ENCODE results near the gene PREX1.

The PREX1 gene

GRCh38 chr20:48681873-48682426 lies 145.8 kb downstream of the PREX1 start:
- Mint-ChIP-seq H3K36me3 (peaks cover 33% of the 10 kb centered on the region), H3K4me1 (peaks cover 10% of the 10 kb centered on the region), H3K27me3 (no peaks in the 10 kb centered on the region), H3K9me3 (no peaks in the 10 kb centered on the region), H3K4me3 (no peak overlapping the region), H3K27ac (no peak overlapping the region)
- ATAC-seq (ENCODE audit: low read depth) (no peak), DNase-seq (ENCODE audit: low spot score in 2 of 2) (no peak)

- DNase-seq (ENCODE audit: low spot score in 2 of 2): no peak
- no peak overlapping the region for H3K4me3 Mint-ChIP-seq
- H3K9me3 Mint-ChIP-seq: no peaks in the 10 kb centered on the region
- H3K36me3 Mint-ChIP-seq: peaks cover 31% of the 10 kb centered on the region
- H3K27me3 Mint-ChIP-seq: no peaks in the 10 kb centered on the region
- no peak for ATAC-seq (ENCODE audit: low read depth)
- no peak overlapping the region for H3K27ac Mint-ChIP-seq
- H3K4me1 Mint-ChIP-seq: peaks cover 9% of the 10 kb centered on the region
Measured at GRCh38 chr20:48681201-48681872, 146.5 kb downstream of the PREX1 start.

- H3K4me3 Mint-ChIP-seq: no peak overlapping the region
Measured at GRCh38 chr20:48680650-48681049, 147.1 kb downstream of the PREX1 start.

GRCh38 chr20:48679599-48679998 lies 148.2 kb downstream of the PREX1 start:
- Mint-ChIP-seq H3K9me3 (no peaks in the 10 kb centered on the region), H3K36me3 (peaks cover 33% of the 10 kb centered on the region), H3K27me3 (no peaks in the 10 kb centered on the region), H3K27ac (no peak overlapping the region), H3K4me3 (no peak overlapping the region), H3K4me1 (peaks cover 4% of the 10 kb centered on the region)
- DNase-seq (ENCODE audit: low spot score in 2 of 2) (peak in 1 of 2 donors; percentile 20), ATAC-seq (ENCODE audit: low read depth) (peak; percentile 60)

More at GRCh38 chr20:48680650-48681049, 147.1 kb downstream of the PREX1 start:
- ATAC-seq (ENCODE audit: low read depth) (no peak), DNase-seq (ENCODE audit: low spot score in 2 of 2) (no peak)
- no peaks in the 10 kb centered on the region for H3K9me3 Mint-ChIP-seq
- no peaks in the 10 kb centered on the region for H3K27me3 Mint-ChIP-seq
- no peak overlapping the region for H3K27ac Mint-ChIP-seq
- peaks cover 34% of the 10 kb centered on the region for H3K36me3 Mint-ChIP-seq
- peaks cover 9% of the 10 kb centered on the region for H3K4me1 Mint-ChIP-seq

- DNase-seq (ENCODE audit: low spot score in 2 of 2): no peak
- H3K36me3 Mint-ChIP-seq: peaks cover 30% of the 10 kb centered on the region
- peaks cover 2% of the 10 kb centered on the region for H3K4me1 Mint-ChIP-seq
Measured at GRCh38 chr20:48679011-48679410, 148.8 kb downstream of the PREX1 start.

GRCh38 chr20:48678421-48678820 lies 149.4 kb downstream of the PREX1 start:
- no peaks in the 10 kb centered on the region for H3K9me3 Mint-ChIP-seq
- ATAC-seq (ENCODE audit: low read depth) (no peak), DNase-seq (ENCODE audit: low spot score in 2 of 2) (no peak)
- no peaks in the 10 kb centered on the region for H3K27me3 Mint-ChIP-seq
- no peak overlapping the region for H3K27ac Mint-ChIP-seq
- peaks cover 2% of the 10 kb centered on the region for H3K4me1 Mint-ChIP-seq
- H3K36me3 Mint-ChIP-seq: peaks cover 34% of the 10 kb centered on the region
- H3K4me3 Mint-ChIP-seq: no peak overlapping the region

More at GRCh38 chr20:48679011-48679410, 148.8 kb downstream of the PREX1 start:
- no peaks in the 10 kb centered on the region for H3K9me3 Mint-ChIP-seq
- no peaks in the 10 kb centered on the region for H3K27me3 Mint-ChIP-seq
- H3K4me3 Mint-ChIP-seq: no peak overlapping the region
- no peak for ATAC-seq (ENCODE audit: low read depth)
- H3K27ac Mint-ChIP-seq: no peak overlapping the region

GRCh38 chr20:48676795-48677460 lies 150.9 kb downstream of the PREX1 start:
- Mint-ChIP-seq H3K4me1 (peaks cover 7% of the 10 kb centered on the region), H3K9me3 (no peaks in the 10 kb centered on the region), H3K4me3 (no peak overlapping the region), H3K27me3 (no peaks in the 10 kb centered on the region), H3K27ac (peak overlapping the region; percentile 20), H3K36me3 (peaks cover 44% of the 10 kb centered on the region)
- DNase-seq (ENCODE audit: low spot score in 2 of 2): no peak
- ATAC-seq (ENCODE audit: low read depth): no peak

GRCh38 chr20:48676125-48676524 lies 151.7 kb downstream of the PREX1 start:
- peaks cover 7% of the 10 kb centered on the region for H3K4me1 Mint-ChIP-seq
- no peaks in the 10 kb centered on the region for H3K9me3 Mint-ChIP-seq
- ATAC-seq (ENCODE audit: low read depth) (no peak), DNase-seq (ENCODE audit: low spot score in 2 of 2) (no peak)
- H3K36me3 Mint-ChIP-seq: peaks cover 51% of the 10 kb centered on the region
- H3K4me3 Mint-ChIP-seq: no peak overlapping the region
- no peaks in the 10 kb centered on the region for H3K27me3 Mint-ChIP-seq
- H3K27ac Mint-ChIP-seq: no peak overlapping the region

- DNase-seq (ENCODE audit: low spot score in 2 of 2) (no peak), ATAC-seq (ENCODE audit: low read depth) (no peak)
- no peak overlapping the region for H3K4me3 Mint-ChIP-seq
- H3K4me1 Mint-ChIP-seq: peaks cover 7% of the 10 kb centered on the region
- no peaks in the 10 kb centered on the region for H3K9me3 Mint-ChIP-seq
- no peaks in the 10 kb centered on the region for H3K27me3 Mint-ChIP-seq
- no peak overlapping the region for H3K27ac Mint-ChIP-seq
- H3K36me3 Mint-ChIP-seq: peaks cover 58% of the 10 kb centered on the region
Measured at GRCh38 chr20:48674461-48674860, 153.3 kb downstream of the PREX1 start.

GRCh38 chr20:48673507-48673906 lies 154.3 kb downstream of the PREX1 start:
- H3K9me3 Mint-ChIP-seq: no peaks in the 10 kb centered on the region
- DNase-seq (ENCODE audit: low spot score in 2 of 2): no peak
- no peak for ATAC-seq (ENCODE audit: low read depth)
- H3K27me3 Mint-ChIP-seq: no peaks in the 10 kb centered on the region
- no peak overlapping the region for H3K4me3 Mint-ChIP-seq
- peaks cover 53% of the 10 kb centered on the region for H3K36me3 Mint-ChIP-seq
- peak overlapping the region; percentile 69 for H3K27ac Mint-ChIP-seq
- H3K4me1 Mint-ChIP-seq: peaks cover 8% of the 10 kb centered on the region

GRCh38 chr20:48672324-48672723 lies 155.5 kb downstream of the PREX1 start:
- H3K27ac Mint-ChIP-seq: peak overlapping the region; percentile 69
- H3K36me3 Mint-ChIP-seq: peaks cover 50% of the 10 kb centered on the region
- no peaks in the 10 kb centered on the region for H3K9me3 Mint-ChIP-seq
- H3K27me3 Mint-ChIP-seq: no peaks in the 10 kb centered on the region
- H3K4me1 Mint-ChIP-seq: peaks cover 8% of the 10 kb centered on the region
- H3K4me3 Mint-ChIP-seq: no peak overlapping the region
- no peak for DNase-seq (ENCODE audit: low spot score in 2 of 2)
- no peak for ATAC-seq (ENCODE audit: low read depth)

GRCh38 chr20:48671141-48671540 lies 156.7 kb downstream of the PREX1 start:
- no peaks in the 10 kb centered on the region for H3K27me3 Mint-ChIP-seq
- ATAC-seq (ENCODE audit: low read depth) (no peak), DNase-seq (ENCODE audit: low spot score in 2 of 2) (no peak)
- peaks cover 54% of the 10 kb centered on the region for H3K36me3 Mint-ChIP-seq
- no peak overlapping the region for H3K4me3 Mint-ChIP-seq
- no peaks in the 10 kb centered on the region for H3K9me3 Mint-ChIP-seq
- H3K27ac Mint-ChIP-seq: no peak overlapping the region
- peaks cover 8% of the 10 kb centered on the region for H3K4me1 Mint-ChIP-seq

GRCh38 chr20:48669946-48670605 lies 157.7 kb downstream of the PREX1 start:
- no peak for DNase-seq (ENCODE audit: low spot score in 2 of 2)
- peak overlapping the region; percentile 50 for H3K27ac Mint-ChIP-seq
- no peaks in the 10 kb centered on the region for H3K9me3 Mint-ChIP-seq
- no peaks in the 10 kb centered on the region for H3K27me3 Mint-ChIP-seq
- H3K4me1 Mint-ChIP-seq: peaks cover 8% of the 10 kb centered on the region
- peaks cover 51% of the 10 kb centered on the region for H3K36me3 Mint-ChIP-seq
- ATAC-seq (ENCODE audit: low read depth): no peak
- no peak overlapping the region for H3K4me3 Mint-ChIP-seq

GRCh38 chr20:48668451-48668946 lies 159.3 kb downstream of the PREX1 start:
- Mint-ChIP-seq H3K36me3 (peaks cover 50% of the 10 kb centered on the region), H3K27ac (no peak overlapping the region), H3K4me3 (no peak overlapping the region), H3K9me3 (no peaks in the 10 kb centered on the region), H3K4me1 (peaks cover 8% of the 10 kb centered on the region), H3K27me3 (no peaks in the 10 kb centered on the region)
- DNase-seq (ENCODE audit: low spot score in 2 of 2) (no peak), ATAC-seq (ENCODE audit: low read depth) (no peak)
